HG03066 (cell line): ENCODE data around the gene SLC7A8.

ENCODE experiments used
- ATAC-seq: cut with Tn5 transposase; IDR thresholded peaks from one replicate; pipeline ENCODE4 v1.9.1; 2021; ENCODE audit warnings: low read depth; ENCODE audit not compliant: unreplicated experiment

The SLC7A8 gene

DNA sequence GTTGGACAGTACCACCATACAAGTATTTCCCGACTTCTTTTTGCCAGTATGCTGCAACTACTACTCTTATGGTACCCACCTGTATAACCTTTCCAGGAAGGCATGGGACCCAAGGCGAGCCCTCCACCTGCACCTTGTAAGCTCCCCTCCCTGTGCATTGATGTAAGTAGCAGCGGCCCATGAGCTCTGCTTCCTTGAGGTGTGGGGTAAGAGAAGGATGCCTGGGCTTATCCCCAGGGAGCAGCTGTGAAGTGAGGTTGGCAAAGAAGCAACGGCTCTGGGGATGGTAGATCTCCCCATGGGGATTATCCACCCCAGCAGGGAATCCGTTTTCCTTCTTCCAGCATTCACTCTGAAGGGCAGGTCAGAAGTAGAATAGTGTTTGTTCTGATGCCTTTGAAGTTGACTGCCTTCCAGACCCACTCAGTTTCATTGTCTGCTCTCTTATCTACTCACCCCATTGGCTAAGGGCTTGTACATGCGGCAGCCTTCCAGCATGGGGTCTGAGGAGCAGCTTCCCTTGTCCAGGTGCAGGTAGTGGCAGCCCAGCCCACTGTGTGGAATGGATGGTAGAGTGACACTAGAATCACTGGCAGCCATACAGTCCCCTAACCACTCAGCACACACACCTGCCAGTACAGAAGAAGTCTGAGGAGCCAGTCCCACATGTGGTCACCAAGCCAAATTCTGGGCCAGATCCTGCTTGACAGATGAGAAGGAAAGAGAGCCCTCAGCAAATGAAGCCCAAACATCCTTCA, 82.1 kb downstream of the SLC7A8 start:
- no peak for ATAC-seq

GRCh38 chr14:23099212-23099861, 84.1 kb downstream of the SLC7A8 start:
- ATAC-seq: no peak

- no peak for ATAC-seq
These were observed 85.7 kb downstream of the SLC7A8 start for GRCh38 chr14:23097786-23098185.

GRCh38 chr14:23095196-23096108, 88.0 kb downstream of the SLC7A8 start, which contains the start of gene C14orf119:
Gene C14orf119 (plus strand): TSS chr14:23095505. CDS start chr14:23097659, 2,154 bp downstream.
- peak; percentile 91 for ATAC-seq

DNA sequence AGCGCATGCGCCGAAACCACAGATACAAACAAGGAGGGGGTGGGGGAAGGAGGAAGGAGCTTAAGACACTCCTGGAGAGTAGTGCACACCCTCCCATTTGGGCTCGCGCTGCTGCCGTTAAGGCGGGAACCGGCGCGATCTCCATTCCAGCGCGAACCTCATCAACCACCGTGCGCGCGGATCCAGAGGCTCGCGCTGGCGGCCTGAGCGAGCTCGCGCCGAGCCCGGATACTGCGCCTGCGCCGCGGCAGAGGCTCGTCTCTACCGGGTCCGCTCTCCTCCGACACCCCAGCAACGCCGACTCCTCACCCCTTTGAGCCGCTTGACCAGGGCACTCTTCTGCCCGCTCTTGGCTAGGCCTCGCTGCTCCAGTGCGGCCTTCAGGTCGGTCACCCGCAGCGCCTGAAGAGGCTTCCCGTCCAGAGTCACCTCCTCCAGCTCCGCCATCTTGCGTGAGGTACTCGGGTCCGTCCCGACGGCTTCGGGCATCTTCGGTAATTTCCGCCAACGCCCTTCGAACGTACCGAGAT, 88.7 kb downstream of the SLC7A8 start, which contains the start of gene ACIN1:
ACIN1 (minus strand) TSS at position 471 of the 530 bp plus-strand sequence; CDS start at position 447, 24 bp downstream.
- peak; percentile 24 for ATAC-seq

- no peak for ATAC-seq
These were observed 89.3 kb downstream of the SLC7A8 start for GRCh38 chr14:23093991-23094665.

- no peak for ATAC-seq
These were observed 89.9 kb downstream of the SLC7A8 start for GRCh38 chr14:23093526-23093925.

DNA sequence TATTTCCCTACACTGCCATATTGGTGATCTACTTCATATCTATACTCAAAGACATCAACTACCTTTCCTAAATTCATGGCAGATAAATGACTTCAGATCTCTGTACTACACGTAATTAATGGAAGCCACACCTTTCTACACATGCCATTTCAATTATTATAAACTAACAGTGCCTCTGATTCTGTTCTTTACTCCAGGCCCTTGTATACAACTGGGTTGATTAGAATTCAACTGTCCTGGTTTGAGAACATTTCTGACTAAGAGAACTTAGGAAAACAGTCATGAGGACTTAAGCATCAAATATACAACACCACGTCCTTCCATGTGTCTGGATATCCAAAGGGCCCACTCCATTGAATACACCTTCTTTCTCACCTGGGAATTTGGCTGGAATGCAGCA, 90.4 kb downstream of the SLC7A8 start:
- no peak for ATAC-seq

GRCh38 chr14:23091294-23092225, 91.9 kb downstream of the SLC7A8 start:
- ATAC-seq: no peak

GRCh38 chr14:23090254-23090636, 93.2 kb downstream of the SLC7A8 start:
- ATAC-seq: no peak

DNA sequence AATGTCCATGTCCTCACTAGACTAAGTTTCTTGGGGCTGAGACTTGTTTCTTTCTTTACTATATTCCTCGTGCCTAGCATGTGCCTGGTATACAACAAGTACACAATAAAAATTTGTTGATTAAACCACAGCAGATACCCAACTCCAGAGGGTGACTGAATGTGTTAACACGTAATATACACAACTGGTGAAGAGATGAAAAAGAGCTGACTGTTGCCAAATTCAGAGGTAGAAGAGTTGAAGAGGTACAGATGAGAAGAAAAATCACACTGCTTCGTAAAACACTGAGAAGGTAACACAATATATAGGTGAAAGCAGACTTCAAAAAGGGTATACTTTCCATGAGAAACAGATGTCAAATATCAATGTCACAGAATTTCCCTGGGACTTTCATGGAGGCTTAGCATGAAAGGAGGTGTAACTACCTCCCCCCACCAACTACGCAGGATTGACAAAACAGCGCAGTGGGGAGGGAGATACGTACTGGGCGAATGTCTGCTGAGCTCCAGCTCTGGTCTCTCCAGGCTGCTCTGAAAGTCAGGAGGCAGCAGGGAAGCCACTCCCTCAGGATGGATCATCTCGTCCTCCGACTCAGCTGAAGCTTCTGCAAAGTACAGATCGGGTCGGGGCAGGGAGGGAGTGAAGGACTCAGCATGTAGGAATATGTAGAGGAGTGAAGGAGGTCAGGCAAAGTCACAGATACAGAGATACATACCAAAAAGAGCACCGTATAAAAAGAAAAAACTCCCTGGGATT, 93.8 kb downstream of the SLC7A8 start:
- ATAC-seq: no peak

- ATAC-seq: no peak
These were observed 96.9 kb downstream of the SLC7A8 start for GRCh38 chr14:23086565-23086964.

DNA sequence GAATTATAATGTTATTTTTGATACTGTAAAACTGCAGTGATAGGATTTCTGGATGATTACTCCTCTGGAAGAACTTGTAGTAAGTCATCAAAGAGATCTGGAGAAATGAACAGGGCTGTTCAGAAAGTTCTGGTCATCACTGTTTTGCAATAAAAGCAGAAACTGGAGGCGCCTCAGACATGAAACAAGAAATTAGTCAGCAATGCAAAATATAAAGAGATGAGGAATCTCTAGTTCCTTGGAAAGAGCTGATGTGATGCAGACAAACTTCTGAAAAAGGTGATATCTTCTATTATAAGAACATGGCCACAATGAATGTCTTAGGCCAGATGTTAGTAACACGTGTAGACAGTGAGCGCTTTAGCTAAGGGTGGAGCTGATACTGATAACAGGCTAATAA, 98.0 kb downstream of the SLC7A8 start:
- no peak for ATAC-seq

DNA sequence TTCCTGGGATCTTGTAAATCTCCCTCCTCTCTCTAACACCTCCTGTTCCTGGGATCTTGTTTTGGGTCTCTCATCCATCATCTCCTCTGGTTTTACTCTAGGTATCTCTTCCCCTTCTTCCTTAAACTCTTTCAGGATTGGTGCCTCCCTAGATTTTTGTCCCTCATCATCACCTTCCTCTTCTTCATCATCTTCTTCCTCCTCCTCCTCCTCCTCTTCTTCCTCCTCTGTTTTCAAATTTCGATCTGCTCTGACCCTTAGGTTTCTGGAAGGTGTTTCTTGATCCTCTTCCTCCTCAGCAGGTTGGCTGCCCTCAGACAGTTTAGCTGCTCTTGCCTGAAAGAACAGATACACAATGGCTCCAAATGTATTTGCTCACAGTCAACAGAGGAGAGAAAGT, 103.0 kb downstream of the SLC7A8 start:
- no peak for ATAC-seq

DNA sequence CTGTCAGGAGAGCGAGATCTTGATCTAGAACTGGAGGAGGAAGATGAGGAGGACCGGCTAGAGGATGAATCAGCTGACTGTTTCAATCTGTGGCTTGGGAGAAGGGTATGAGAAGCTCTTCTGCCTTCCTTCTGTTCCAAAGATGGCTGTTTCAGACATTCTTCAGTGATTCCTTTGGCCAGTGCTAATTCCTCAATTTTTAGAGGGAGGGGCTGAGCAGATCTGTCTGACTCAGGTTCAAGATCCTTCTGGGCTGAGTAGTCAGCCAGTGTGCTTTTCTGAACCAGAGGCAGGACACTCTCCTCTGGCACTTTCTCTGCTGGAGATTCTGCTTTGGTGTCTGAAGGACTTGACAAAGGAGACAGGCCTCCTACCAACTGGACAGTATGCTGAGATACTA, 103.7 kb downstream of the SLC7A8 start:
- ATAC-seq: no peak

DNA sequence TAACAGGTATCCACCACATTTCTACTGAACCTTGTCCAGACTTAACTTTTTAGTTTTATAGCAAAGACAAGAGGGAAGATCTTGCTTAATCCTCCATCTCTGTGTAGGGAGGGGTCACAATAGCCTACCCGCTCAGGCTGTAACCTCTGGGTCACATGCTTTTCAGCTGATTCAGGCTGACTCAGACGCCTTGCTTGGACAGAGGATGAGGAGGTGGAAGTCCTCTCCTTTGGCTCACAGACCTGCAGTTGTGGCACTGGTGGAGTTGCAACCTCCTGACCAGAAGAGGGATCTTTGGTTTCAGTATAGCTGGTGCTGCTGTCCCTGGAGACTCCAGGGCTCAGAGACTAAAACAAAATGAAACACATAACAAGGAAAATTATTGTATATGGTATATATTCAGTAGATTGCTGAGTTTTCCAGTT, 104.8 kb downstream of the SLC7A8 start:
- ATAC-seq: no peak

GRCh38 chr14:23077962-23078361, 105.5 kb downstream of the SLC7A8 start:
- no peak for ATAC-seq

DNA sequence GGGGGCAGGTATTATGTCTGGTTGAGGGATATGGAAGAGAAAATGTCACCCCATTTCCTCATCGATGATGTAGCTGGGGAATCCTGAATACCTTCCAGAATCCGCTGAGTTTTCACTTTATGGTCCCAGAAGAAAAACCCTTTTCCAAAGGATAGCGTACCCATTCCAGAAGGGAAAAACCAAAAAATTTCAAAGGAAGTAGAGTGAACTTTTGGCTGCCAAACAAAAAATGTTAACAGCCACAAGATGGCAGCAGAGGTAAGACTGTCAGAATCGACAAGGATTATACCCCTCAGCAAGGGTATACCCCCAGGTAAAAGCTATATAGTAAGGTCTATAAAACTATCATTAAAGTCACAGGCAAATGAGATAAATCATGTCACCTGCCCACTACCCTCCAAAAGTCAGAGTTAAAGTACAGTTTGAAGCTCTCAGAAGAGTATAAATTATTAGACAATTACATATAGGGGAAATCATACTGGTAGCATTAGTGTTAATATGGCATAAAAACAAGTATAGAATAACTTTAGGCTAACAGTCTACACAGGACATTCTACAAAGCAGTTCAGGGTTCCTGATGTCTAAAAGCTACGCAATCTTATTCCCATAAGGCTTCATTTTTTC, 106.6 kb downstream of the SLC7A8 start:
- ATAC-seq: no peak
